Loucy (cell line): ENCODE results near the gene ABCA7.

Experiments
- CTCF ChIP-seq: fragments of 200-600 bp; sonication (generic); conservative IDR thresholded peaks from 2 replicates; pipeline ENCODE4 v1.5.1; 2014; ENCODE audit warnings: mild to moderate bottlenecking, antibody characterized with exemption, low read length
- EZH2phosphoT487 ChIP-seq: fragments of 200-600 bp; IDR thresholded peaks from 2 replicates; pipeline ENCODE4 v1.6.1; 2018; ENCODE audit warnings: antibody characterized with exemption, mild to moderate bottlenecking, moderate library complexity, borderline replicate concordance

GRCh38 chr19:1040476-1041271 is 767 bp downstream of the ABCA7 start:
- TF ChIP-seq CTCF (no peak), EZH2phosphoT487 (no peak)
